Measurements from ENCODE around the gene SEMG1.

The SEMG1 gene

GRCh38 chr20:45218124-45218523 is 11.3 kb downstream of the SEMG1 start:
- H3K4me3 ChIP-seq: no peak overlapping the region
- no peak overlapping the region for H3K27ac ChIP-seq

DNA sequence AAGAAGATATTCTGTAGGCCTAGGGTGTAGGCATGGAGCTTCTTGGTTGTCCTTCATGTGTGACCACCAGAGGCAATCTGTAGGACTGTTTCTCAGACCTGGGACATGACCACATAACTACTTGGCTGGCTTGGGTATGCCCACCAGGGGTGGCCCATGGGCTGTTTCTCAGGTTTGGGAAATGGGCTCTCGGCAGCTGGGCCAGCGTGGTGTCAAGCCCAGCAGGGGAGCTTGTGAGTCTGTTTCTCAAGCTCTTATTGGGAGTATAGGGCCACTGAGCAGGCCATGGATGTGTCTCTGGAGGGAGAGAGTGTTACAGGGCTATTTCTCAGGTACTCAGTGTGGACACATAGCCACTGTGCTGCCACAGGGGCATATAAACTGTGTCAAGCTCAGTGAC is 11.8 kb downstream of the SEMG1 start:
- no peak overlapping the region for H3K4me3 ChIP-seq
- H3K27ac ChIP-seq: no peak overlapping the region

GRCh38 chr20:45221076-45221475 is 14.2 kb downstream of the SEMG1 start, which contains the start of gene SEMG2:
TSS of gene SEMG2 (plus strand) at chr20:45221373. CDS start at chr20:45221390, 17 bp downstream.
- Histone ChIP-seq H3K4me3 (no peak within 1 kb of the TSS), H3K27ac (no peak within 1 kb of the TSS)

- H3K27ac ChIP-seq: no peak overlapping the region
- no peak overlapping the region for H3K4me3 ChIP-seq
Observed at GRCh38 chr20:45223136-45223535, 16.3 kb downstream of the SEMG1 start.

- H3K4me3 ChIP-seq: no peak overlapping the region
- H3K27ac ChIP-seq: no peak overlapping the region
Observed at GRCh38 chr20:45226287-45226686, 19.5 kb downstream of the SEMG1 start.

- Histone ChIP-seq H3K27ac (no peak overlapping the region), H3K4me3 (no peak overlapping the region)
Observed at GRCh38 chr20:45229264-45230056, 22.6 kb downstream of the SEMG1 start.

GRCh38 chr20:45230631-45231030 is 23.8 kb downstream of the SEMG1 start:
- no peak overlapping the region for H3K27ac ChIP-seq

GRCh38 chr20:45235995-45236394 is 29.2 kb downstream of the SEMG1 start:
- H3K4me3 ChIP-seq: no peak overlapping the region
- no peak overlapping the region for H3K27ac ChIP-seq

More at GRCh38 chr20:45230631-45231030, 23.8 kb downstream of the SEMG1 start:
- no peak overlapping the region for H3K4me3 ChIP-seq

GRCh38 chr20:45238139-45238538 is 31.3 kb downstream of the SEMG1 start:
- Histone ChIP-seq H3K4me3 (no peak overlapping the region), H3K27ac (no peak overlapping the region)

DNA sequence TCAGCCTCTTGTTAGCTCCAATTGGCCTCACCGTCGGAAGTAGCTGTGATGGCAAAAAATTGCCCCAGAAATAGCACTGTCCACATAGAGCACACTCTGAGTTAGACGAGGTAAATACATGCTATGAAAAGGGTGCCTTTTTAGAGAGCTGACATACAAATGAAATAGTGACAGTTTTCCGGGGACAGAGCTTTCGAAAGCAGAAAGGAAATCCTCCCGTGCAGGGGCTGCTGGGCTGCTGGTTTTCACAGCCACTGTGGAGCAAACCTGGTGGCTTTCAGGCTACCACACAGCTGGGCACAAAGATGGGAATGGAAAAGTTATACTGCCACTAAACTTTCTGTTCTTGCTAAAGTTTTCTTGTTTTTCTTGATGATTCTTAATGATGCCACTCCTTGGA is 39.3 kb downstream of the SEMG1 start:
- H3K27ac ChIP-seq: no peak overlapping the region

DNA sequence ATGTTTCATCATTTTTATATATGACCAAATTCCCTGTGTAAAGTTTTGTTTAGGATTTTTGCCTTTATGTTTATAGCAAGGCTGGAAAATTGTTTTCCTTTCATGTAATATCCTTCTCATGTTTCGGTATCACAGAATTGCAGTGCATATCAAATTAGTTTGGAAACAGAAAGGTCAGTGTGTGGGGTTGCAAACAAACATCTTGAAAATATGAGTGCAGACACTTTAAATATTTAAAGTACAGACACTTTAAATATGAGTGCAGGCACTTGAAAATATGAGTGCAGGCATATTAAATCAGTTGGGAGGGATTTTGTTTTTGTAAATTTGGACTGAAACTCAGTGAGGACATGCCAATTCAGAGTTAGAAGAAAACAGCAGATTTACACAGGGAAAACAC is 41.0 kb downstream of the SEMG1 start:
- Histone ChIP-seq H3K4me3 (no peak overlapping the region), H3K27ac (no peak overlapping the region)

More for the DNA sequence above, 39.3 kb downstream of the SEMG1 start:
- H3K4me3 ChIP-seq: no peak overlapping the region

- no peak overlapping the region for H3K4me3 ChIP-seq
- no peak overlapping the region for H3K27ac ChIP-seq
Observed at GRCh38 chr20:45248609-45249008, 41.8 kb downstream of the SEMG1 start.

GRCh38 chr20:45251884-45252560 is 45.2 kb downstream of the SEMG1 start:
- H3K4me3 ChIP-seq: no peak overlapping the region
- no peak overlapping the region for H3K27ac ChIP-seq

GRCh38 chr20:45253261-45253660 is 46.4 kb downstream of the SEMG1 start:
- no peak overlapping the region for H3K27ac ChIP-seq
- peak overlapping the region in 1 of 7 experiments; percentile 9 for H3K4me3 ChIP-seq

GRCh38 chr20:45254383-45255262 is 47.8 kb downstream of the SEMG1 start, which contains the start of gene SLPI:
TSS of gene SLPI (minus strand) at chr20:45254564. CDS start at chr20:45254543, 21 bp downstream.
- H3K4me3 ChIP-seq: peak within 1 kb of the TSS in 3 of 7 experiments; percentile 9 to 11 (median 9)
- peak within 1 kb of the TSS in 15 of 21 experiments; percentile 6 to 83 (median 51) for H3K27ac ChIP-seq

GRCh38 chr20:45257161-45257560 is 50.3 kb downstream of the SEMG1 start:
- H3K27ac ChIP-seq: no peak overlapping the region
- no peak overlapping the region for H3K4me3 ChIP-seq

DNA sequence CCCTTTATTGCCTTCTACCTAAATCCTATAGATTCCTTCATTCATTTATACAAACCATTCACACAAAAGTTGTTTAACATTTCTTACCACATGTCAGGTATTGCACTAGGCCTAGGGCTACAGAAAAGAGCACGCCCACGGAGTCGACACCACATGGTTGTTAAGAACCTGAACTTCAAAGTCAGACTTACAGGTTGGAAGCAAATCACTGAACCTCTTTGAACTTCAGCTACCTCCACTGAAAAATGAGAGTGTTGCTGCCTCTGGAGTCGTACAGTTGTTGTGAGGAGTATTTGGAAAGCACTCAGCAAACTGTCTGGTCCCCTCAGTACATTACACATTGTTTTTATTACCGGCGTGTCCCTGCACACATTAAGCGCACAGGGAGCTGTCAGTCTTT is 50.9 kb downstream of the SEMG1 start:
- no peak overlapping the region for H3K27ac ChIP-seq
- no peak overlapping the region for H3K4me3 ChIP-seq

DNA sequence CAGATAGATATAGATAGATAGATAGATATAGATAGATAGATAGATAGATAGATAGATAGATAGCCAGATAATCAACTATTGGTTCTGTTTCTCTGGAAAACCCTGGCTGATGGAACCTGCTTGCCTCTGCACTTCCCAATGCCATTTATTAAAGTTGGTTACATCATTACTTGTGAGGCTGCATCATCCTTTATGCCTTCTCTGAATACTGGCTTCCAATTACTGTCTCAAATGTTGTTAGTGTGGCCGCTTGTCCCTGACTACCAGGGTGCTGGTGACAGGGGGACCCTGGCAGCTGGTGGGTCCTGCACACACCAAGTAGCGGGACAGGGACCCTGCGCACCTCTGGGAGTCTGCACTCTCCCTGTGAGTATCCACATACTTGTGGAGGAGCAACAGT is 51.4 kb downstream of the SEMG1 start:
- no peak overlapping the region for H3K27ac ChIP-seq

GRCh38 chr20:45258664-45259063 is 51.8 kb downstream of the SEMG1 start:
- Histone ChIP-seq H3K27ac (no peak overlapping the region), H3K4me3 (no peak overlapping the region)

More for the DNA sequence above, 51.4 kb downstream of the SEMG1 start:
- no peak overlapping the region for H3K4me3 ChIP-seq
